Right lobe of liver (tissue), 6 donors: Measurements from ENCODE around the gene SLC13A3. TPM values are rescaled to one million over a fixed set of nuclear protein-coding genes. Genes with fewer than 3 reads are reported as not detected.

Experiments used
- ATAC-seq, 4 donors: fragments of 200-7000 bp; cut with Tn5 transposase; one replicate each; pipeline ENCODE4 v1.9.1; 2020; ENCODE audit warnings: mild to moderate bottlenecking in 4 of 4, moderate library complexity in 4 of 4
- DNase-seq, 3 donors: peaks; one replicate each; pipeline ENCODE4 v3.0.0-alpha.2; 2020
- H3K27ac ChIP-seq, 3 donors: fragments of 200-600 bp; one replicate each; pipeline ENCODE4 v1.8.0; 2022
- H3K27me3 ChIP-seq, 2 donors: fragments of 200-600 bp; one replicate each; pipeline ENCODE4 v1.8.0; 2022
- H3K36me3 ChIP-seq, 4 donors: fragments of 200-600 bp; sonication (generic) in 1 of 4; one replicate each; pipeline versions ENCODE4 v1.5.1 to v1.8.0; 2017 to 2022; ENCODE audit warnings: control low read depth in 1 of 4
- H3K4me1 ChIP-seq, 4 donors: fragments of 200-600 bp; sonication (generic) in 1 of 4; one replicate each; pipeline versions ENCODE4 v1.5.1 to v1.8.0; 2017 to 2022; ENCODE audit warnings: control low read depth in 1 of 4
- H3K4me3 ChIP-seq, 3 donors: fragments of 200-600 bp; one replicate each; pipeline ENCODE4 v1.8.0; 2022
- H3K9me3 ChIP-seq, 4 donors: fragments of 200-600 bp; sonication (generic) in 1 of 4; one replicate each; pipeline versions ENCODE4 v1.5.1 to v1.8.0; 2017 to 2022; ENCODE audit warnings: control low read depth in 1 of 4
- POLR2A ChIP-seq: fragments of 450-650 bp; IDR thresholded peaks from one replicate; pipeline ENCODE4 v1.6.1; 2017; ENCODE audit warnings: antibody characterized with exemption, mild to moderate bottlenecking
- WGBS: methylation state at CpG from one replicate; pipeline ENCODE4 v1.1.6; 2018; ENCODE audit warnings: low coverage, low lambda C conversion rate; ENCODE audit not compliant: insufficient coverage; ENCODE audit errors: missing lambda C conversion rate; 5-methylcytosine and 5-hydroxymethylcytosine counted together
- intact Hi-C, 2 donors: fragments of 100-400 bp; cut with DNase I; formaldehyde crosslinking; loops; one replicate each; pipeline versions ENCODE4 v1.11.2 to v1.14.1; 2022
- total RNA-seq, 6 experiments: library from RNA; depleted of rRNA in 2 of 6; stranded (reverse); fragments of >200 nt in 2 of 6; fragmentation: NEBNext Ultra II Directional in 3 of 6; extraction: Animal tissue kit (Norgen Biotek cat#: 25700) in 3 of 6; gene quantifications; one replicate each; pipeline versions ENCODE4 v1.1.0 to v1.2.4, GENCODE V29; 2016 to 2023
- TF ChIP-seq, protein P1 (sequence below), 4 donors: fragments of 200-600 bp in 3 of 4; fragments of 450-650 bp in 1 of 4; IDR thresholded peaks; one replicate each; pipeline versions ENCODE4 v1.5.1 to v1.8.0; 2016 to 2022; ENCODE audit warnings: antibody characterized with exemption in 4 of 4, mild to moderate bottlenecking in 2 of 4
- donor health status: DM: no; HTN: yes; CAD: no.
- donor health status: DM: no; HTN: no; CAD: no.
- donor health status: DM: no; HTN: no; CAD: no.
- donor health status: DM: no; HTN: yes; CAD: no.
- donor health status: DM: no; HTN: yes; CAD: no.

SLC13A3 gene
- total RNA-seq, 6 experiments from 2014 or later: 3.7 to 14.6 (median 9.3) TPM

DNA sequence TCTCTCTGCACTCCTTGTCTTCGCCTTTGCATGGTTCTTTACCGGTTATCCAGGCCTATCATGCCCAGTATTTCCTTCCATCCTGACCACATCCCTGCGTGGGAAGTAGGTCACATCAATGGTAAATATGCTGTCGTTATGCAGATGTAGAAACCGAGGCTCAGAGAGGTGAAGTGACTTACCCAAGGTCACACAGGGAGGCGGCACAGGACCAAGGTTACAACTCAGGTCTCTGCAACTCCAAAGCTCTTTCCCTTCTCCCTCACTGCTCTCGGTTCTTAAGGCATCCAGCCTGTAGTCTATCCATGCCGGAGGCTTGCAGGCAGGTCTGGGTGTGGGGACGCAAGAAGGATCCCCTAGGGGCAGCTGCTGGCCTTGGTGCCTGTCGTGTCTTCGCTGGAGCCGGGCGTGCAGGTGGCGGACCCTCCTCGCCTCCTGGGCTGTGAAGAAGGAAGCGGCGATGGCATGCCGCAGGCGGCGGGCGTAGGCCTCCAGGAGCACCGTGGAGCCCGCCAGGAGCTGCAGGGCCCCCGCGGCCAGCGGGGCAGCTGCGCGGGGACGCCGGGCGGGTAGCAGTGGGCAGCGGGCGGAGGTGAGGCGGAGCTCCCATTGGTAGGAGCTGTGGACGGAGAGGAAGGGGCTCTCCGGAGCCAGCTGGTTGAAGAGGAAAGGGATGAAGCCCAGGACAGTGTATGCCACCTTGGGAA lies 109.9 kb downstream of the SLC13A3 start:
- TF ChIP-seq, protein P1, sequence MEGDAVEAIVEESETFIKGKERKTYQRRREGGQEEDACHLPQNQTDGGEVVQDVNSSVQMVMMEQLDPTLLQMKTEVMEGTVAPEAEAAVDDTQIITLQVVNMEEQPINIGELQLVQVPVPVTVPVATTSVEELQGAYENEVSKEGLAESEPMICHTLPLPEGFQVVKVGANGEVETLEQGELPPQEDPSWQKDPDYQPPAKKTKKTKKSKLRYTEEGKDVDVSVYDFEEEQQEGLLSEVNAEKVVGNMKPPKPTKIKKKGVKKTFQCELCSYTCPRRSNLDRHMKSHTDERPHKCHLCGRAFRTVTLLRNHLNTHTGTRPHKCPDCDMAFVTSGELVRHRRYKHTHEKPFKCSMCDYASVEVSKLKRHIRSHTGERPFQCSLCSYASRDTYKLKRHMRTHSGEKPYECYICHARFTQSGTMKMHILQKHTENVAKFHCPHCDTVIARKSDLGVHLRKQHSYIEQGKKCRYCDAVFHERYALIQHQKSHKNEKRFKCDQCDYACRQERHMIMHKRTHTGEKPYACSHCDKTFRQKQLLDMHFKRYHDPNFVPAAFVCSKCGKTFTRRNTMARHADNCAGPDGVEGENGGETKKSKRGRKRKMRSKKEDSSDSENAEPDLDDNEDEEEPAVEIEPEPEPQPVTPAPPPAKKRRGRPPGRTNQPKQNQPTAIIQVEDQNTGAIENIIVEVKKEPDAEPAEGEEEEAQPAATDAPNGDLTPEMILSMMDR (IDR thresholded peaks at IDR 0.05): no peak
- TF ChIP-seq POLR2A: no peak
- no peak for DNase-seq
- no peaks in the 10 kb centered on the region for H3K9me3 ChIP-seq
- H3K4me1 ChIP-seq: no peaks in the 10 kb centered on the region
- 68% methylated on average over 20 of the region's 36 CpGs for WGBS
- no peaks in the 10 kb centered on the region for H3K36me3 ChIP-seq
- intact Hi-C loops: no loop called here
- H3K27ac ChIP-seq: no peak overlapping the region
- no peaks in the 10 kb centered on the region for H3K27me3 ChIP-seq
- ATAC-seq: no peak
- H3K4me3 ChIP-seq: no peak overlapping the region

DNA sequence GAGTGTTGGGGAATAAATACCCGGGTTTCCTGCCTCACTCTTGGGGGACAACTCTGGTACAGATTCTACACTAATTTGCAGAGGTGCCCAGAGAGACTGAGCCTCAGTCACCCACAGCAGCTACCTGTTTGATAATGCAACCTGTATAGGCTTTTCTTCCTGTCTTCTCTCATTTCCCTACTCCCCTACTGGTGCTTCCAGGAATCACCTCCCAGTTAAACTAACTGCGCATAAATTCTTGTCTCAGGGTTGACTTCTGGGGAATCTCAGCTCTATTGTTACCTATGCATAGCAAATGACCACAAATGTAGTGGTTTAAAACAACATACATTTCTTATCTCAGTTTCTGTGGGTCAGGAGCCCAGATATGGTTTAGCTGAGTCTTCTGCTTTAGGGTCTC lies 112.1 kb downstream of the SLC13A3 start:
- Histone ChIP-seq H3K27me3 (no peaks in the 10 kb centered on the region), H3K36me3 (no peaks in the 10 kb centered on the region), H3K27ac (no peak overlapping the region), H3K9me3 (no peaks in the 10 kb centered on the region), H3K4me3 (no peak overlapping the region), H3K4me1 (no peaks in the 10 kb centered on the region)
- 48% methylated on average over 2 of the region's 2 CpGs for WGBS
- DNase-seq: no peak
- TF ChIP-seq, protein P1 (IDR thresholded peaks at IDR 0.05): no peak
- no peak for TF ChIP-seq POLR2A
- intact Hi-C loops: no loop called here
- ATAC-seq: no peak

DNA sequence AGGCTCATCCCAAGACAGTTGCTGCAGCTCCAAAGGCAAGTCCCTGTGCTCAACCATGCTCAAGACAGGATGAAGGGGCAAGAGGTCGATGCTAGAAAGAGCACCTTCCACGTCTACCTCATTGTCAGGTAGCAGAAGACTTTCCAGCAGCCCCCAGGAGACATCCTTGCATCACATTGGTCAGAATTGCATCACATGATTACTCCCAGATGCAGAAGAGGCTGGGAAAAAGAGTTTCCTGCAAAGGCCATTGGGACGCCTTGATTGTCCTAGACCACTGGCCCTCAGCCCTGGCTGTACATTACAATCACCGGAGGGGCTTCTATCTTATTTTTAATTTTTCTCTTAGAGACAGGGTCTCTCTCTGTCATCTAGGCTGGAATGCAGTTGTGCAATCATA lies 120.6 kb downstream of the SLC13A3 start:
- TF ChIP-seq POLR2A: no peak
- TF ChIP-seq, protein P1 (IDR thresholded peaks at IDR 0.05): no peak
- DNase-seq (no peak), ATAC-seq (no peak)
- intact Hi-C loops: no loop called here
- H3K4me1 ChIP-seq: no peaks in the 10 kb centered on the region
- 39% methylated on average over 2 of the region's 4 CpGs for WGBS
- H3K9me3 ChIP-seq: no peaks in the 10 kb centered on the region
- H3K27me3 ChIP-seq: no peaks in the 10 kb centered on the region
- H3K4me3 ChIP-seq: no peak overlapping the region
- H3K27ac ChIP-seq: no peak overlapping the region
- H3K36me3 ChIP-seq: no peaks in the 10 kb centered on the region

DNA sequence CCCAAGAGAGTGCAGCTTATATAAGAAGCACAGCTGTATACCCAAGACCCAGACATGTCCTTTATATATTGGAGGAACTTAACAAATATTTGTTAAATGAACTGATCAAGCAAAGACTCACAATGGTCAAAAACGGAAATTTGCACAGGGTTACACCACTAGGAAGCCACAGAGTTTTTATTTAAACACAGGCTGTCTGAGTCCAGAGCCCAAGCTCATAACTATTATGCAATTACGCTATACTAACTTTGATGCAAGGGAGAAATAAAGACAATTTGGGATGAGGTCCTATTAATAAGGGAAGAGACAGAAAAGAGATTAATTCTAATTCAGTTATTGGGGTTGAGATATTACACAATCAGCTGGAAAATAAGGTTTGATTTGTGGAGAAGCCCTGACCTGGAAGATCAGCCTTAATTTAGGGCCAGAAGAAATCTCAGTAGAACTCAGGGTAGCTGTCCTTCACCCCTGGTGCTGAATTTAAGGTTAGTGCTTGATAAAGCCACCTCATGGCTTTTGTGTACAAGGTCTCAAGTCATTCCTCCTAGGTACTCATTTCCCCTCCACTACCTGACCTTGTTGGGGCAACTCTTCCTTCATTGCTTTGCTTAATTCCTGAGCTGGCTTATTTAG lies 127.4 kb downstream of the SLC13A3 start:
- H3K4me1 ChIP-seq: no peaks in the 10 kb centered on the region
- no peaks in the 10 kb centered on the region for H3K9me3 ChIP-seq
- intact Hi-C loops: no loop called here
- no peak for ATAC-seq
- no peaks in the 10 kb centered on the region for H3K27me3 ChIP-seq
- WGBS: 52% methylated on average over 2 of the region's 2 CpGs
- H3K27ac ChIP-seq: no peak overlapping the region
- TF ChIP-seq, protein P1 (IDR thresholded peaks at IDR 0.05): no peak
- TF ChIP-seq POLR2A: no peak
- no peak overlapping the region for H3K4me3 ChIP-seq
- no peaks in the 10 kb centered on the region for H3K36me3 ChIP-seq
- no peak for DNase-seq
